ENCODE measurements around the gene EIF1AD.
A peak's percentile ranks its signal among the peaks of the same experiment; 100 is the strongest.

The EIF1AD gene

DNA sequence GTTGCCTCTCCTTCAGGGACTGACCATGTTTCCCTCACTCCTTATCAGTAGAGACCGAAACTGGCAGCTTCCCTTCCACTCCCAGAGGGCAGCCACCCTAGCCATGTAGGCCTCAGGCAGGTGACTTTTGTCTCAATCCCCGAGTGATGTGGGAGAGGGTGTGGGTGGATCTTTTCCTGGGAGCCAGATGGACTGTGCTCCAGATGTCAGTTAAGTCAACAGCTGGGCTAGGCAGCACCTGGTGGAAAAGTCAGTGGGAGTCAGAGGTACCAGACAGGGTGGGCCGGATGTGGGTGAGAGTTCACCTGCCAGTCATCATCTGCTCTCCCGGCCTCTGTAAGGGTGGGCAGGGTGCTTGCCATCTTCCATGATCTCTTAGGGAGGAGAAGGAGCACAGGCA is 2.2 kb upstream of the EIF1AD start:
- DNase-seq (ENCODE audit: low read depth) = no peak

DNA sequence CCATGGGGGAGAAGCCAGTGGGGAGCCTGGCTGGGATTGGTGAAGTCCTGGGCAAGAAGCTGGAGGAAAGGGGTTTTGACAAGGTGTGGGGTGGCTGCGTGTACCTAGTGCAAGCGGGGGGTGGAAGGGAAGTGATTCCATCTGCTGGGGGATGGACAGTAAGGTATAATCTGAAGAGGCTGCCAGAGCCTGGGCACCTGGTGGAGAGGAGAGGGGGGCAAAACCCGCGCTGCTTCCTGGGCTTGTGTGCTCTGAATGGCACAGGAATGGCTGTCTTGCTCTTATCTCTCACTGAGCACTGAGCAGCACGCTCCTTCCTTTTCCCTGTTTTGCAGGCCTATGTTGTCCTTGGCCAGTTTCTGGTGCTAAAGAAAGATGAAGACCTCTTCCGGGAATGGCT is 1.3 kb upstream of the EIF1AD start:
- no peak for DNase-seq (ENCODE audit: low read depth)

- DNase-seq (ENCODE audit: low read depth) = no peak
These were observed 780 bp upstream of the EIF1AD start for GRCh38 chr11:66002648-66003225.

DNA sequence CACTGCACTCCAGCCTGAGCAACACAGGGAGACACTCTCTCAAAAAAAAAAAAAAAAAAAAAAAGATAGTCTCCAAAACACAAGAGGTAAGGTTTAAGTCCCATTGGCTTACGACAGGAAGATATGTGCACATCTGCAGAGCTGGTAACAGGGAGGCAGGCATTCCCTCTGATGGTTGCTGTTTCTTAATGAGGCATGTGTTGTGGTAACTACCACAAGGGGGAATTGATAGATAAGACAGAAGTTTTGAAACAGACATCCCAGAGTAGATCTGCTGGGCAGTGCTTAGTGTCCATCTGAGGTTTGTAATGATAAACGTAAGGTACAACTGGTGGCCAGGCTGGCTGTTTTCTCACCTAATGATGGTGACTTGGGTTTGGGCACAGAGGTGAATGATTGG is 4.7 kb downstream of the EIF1AD start:
- no peak for DNase-seq (ENCODE audit: low read depth)

DNA sequence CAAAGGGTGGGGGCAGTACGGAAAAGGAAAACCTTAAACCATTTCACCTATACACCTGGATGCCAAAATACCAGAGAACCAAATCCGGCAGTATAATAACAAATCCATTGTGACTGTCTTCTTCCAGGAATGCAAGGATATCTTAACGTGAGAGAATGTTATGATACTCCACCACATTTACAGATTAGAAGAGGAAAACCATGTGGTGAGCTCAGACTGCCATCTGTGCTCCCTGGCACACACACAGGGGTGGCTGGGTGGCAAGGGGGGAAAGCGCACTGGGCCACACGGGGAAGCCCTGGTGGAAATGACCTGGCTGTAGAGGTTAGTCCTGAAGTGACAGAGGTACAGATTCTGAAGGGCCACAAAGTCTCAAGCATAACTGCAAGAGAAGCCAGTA is 9.9 kb downstream of the EIF1AD start:
- no peak for DNase-seq (ENCODE audit: low read depth)

- DNase-seq (ENCODE audit: low read depth) = peak; percentile 86
These were observed 13.0 kb downstream of the EIF1AD start for GRCh38 chr11:65988791-65989592.

DNA sequence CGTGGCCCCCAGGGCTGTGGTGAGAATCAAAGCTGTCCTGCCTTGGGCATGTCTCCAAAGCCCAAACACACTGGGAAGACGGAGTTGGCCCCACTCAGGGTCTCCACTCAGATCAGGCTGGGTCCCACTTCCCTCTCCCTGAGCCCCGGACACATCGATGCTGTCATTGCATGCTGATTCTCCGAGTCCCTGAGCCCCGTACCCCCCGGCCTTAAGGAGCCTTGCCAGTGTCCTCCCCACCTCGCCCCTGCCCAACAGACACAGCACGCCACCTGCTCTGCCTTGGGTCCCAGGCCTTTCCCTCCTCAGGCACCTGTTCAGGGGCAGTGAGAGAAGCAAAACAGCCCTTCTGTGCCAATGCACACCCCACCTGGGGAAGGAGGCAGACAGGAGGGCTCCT is 14.6 kb downstream of the EIF1AD start:
- DNase-seq (ENCODE audit: low read depth) = no peak

GRCh38 chr11:65983589-65983987 is 18.4 kb downstream of the EIF1AD start:
- DNase-seq (ENCODE audit: low read depth) = no peak

GRCh38 chr11:65982824-65983588 is 19.0 kb downstream of the EIF1AD start:
- DNase-seq (ENCODE audit: low read depth) = no peak

GRCh38 chr11:65981972-65982823 is 19.8 kb downstream of the EIF1AD start:
- DNase-seq (ENCODE audit: low read depth) = no peak

GRCh38 chr11:65981101-65981740 is 20.7 kb downstream of the EIF1AD start:
- no peak for DNase-seq (ENCODE audit: low read depth)

DNA sequence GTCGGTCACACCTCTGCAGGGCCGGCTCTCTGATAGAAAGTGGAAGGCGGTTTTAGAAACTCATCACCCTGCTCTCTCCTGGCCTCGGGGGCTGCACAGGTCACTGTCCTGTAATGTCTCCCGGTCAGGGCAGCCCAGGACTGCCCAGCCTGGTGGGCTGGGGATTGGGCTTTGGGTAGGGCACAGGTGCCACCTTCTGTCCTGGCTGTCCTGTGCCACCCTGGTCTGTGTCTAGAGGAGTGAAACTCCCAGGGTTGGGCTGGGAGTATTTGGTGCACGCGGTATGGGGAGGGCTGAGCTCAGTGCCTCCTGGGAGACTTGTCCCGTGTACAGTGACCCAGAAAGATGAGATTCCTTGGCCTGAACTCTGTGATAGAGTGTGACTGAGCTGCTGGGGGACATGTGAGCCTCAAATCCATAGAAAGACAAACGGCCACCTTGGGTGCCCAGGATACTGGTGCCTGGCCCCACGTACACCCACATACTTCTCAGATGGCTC is 22.6 kb downstream of the EIF1AD start:
- DNase-seq (ENCODE audit: low read depth) = no peak

GRCh38 chr11:65978391-65979238 is 23.3 kb downstream of the EIF1AD start:
- no peak for DNase-seq (ENCODE audit: low read depth)

DNA sequence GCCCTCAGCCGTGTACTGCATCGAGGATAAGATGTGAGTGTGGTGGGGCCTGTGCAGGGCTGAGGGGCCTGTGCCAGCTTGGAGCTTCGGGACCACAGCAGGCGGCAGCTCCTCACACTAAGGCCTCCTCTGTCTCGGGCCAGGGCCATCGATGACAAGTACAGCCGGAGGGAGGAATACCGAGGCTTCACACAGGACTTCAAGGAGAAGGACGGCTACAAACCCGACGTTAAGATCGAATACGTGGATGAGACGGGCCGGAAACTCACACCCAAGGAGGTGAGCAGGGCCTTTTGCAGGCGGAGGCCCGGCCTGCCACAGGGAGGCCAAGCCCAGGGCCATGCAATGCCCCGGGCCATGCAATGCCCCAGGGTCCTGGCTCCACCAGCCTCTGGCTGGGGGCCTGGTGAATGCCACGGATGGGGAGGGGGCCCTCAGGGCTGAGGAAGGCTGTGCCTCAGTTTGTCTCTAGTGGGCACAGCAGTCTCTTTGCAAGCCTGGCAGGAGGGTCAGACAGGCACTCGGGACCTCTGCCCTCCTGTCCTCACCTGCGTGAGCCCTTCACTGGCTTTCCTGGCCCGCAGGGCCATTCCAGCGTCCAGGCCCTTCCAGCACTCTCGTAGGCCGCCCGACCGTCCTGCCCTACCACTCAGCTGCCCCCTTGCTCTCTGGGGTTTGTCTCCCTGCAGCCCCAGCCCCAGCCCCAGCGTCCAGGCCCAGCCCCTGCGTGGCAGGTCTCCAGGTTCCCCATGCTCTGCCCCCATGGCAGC is 24.2 kb downstream of the EIF1AD start:
- DNase-seq (ENCODE audit: low read depth) = no peak

DNA sequence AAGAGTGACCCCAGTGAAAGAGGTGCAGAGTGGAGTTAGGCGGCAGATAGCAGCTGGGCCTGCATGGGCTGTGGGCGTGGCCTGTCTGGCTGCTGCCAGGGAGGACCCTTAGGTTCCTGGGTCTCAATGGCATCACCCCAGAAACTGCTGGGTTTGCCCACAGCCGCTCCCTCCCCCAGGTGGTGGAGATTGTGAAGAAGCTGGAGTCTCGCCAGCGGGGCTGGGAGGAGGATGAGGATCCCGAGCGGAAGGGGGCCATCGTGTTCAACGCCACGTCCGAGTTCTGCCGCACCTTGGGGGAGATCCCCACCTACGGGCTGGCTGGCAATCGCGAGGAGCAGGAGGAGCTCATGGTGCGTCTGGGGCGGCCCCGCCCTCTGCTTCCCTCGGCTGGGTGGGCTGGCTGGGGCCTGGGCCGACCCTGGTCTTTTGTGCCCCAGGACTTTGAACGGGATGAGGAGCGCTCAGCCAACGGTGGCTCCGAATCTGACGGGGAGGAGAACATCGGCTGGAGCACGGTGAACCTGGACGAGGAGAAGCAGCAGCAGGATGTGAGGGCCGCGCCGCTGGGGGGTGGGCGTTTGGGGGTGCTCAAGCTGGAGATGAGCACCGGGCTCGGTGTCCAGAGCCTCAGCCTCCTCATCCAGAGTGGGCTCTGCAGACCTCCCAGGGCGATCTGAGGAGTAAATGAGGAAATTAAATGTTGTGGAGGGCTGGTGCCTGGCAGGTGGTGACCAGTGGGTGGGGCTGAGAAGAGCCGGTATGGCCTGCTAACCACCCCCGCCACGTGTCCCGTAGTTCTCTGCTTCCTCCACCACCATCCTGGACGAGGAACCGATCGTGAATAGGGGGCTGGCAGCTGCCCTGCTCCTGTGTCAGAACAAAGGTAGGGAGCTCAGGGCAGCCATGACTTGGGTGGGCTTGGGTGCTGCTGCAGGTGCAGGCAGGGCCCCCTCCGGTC is 25.5 kb downstream of the EIF1AD start:
- no peak for DNase-seq (ENCODE audit: low read depth)

- no peak for DNase-seq (ENCODE audit: low read depth)
These were observed 26.2 kb downstream of the EIF1AD start for GRCh38 chr11:65975771-65976170.

DNA sequence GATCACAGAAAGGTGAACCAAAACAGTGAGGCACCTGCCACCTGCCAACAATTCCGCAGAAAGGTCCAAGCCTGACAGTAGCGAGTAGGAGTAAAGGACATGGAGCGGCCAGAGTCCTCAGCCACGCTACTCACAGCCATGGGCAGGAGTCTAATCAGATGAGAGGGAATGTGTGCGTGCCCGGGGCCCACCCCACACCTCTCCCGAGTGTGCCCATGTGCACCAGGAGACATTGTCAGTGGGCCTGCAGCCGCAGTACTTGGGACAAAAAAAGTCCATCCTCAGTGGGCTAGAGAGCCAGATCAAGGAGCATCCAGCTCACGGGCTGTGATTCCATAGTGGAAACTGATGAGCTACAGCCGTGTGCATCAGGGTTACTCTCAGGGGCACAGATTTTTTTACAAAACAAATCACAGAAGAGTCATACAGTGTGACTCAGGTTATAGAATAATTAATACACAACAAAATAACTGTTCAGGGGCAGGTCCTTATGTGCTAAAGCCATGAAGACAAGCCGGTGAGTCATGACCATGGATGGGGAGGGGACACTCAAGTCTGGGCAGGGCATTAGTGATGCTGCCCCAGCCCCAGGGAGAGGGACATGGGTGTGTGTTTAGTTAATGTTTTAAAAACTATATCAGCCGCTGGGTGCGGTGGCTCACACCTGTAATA is 28.4 kb downstream of the EIF1AD start:
- no peak for DNase-seq (ENCODE audit: low read depth)

- DNase-seq (ENCODE audit: low read depth) = no peak
These were observed 29.8 kb downstream of the EIF1AD start for GRCh38 chr11:65972116-65972515.

All from activated T-cell treated with anti-CD3 and anti-CD28 coated beads for 24 hours (primary cell).